Endothelial cell (in vitro differentiated cells): ENCODE measurements around the gene HTRA1. TPM values are rescaled to one million over a fixed set of nuclear protein-coding genes. Genes with fewer than 3 reads are reported as not detected.

Experiments
- DNase-seq: peaks from one replicate; pipeline ENCODE4 v3.0.0; 2021; ENCODE audit warnings: low spot score
- H3K27ac Mint-ChIP-seq: one replicate; pipeline ENCODE4 v1.8.0; 2021; ENCODE audit warnings: mixed read lengths, inconsistent platforms; ENCODE audit not compliant: unreplicated experiment
- H3K27me3 Mint-ChIP-seq: one replicate; pipeline ENCODE4 v1.8.0; 2021; ENCODE audit warnings: mild to moderate bottlenecking, moderate library complexity, mixed read lengths, inconsistent platforms; ENCODE audit not compliant: unreplicated experiment
- H3K36me3 Mint-ChIP-seq: one replicate; pipeline ENCODE4 v1.8.0; 2021; ENCODE audit warnings: mild to moderate bottlenecking, low read depth, mixed read lengths, inconsistent platforms; ENCODE audit not compliant: unreplicated experiment
- H3K4me1 Mint-ChIP-seq: one replicate; pipeline ENCODE4 v1.8.0; 2021; ENCODE audit warnings: mild to moderate bottlenecking, mixed read lengths, inconsistent platforms; ENCODE audit not compliant: unreplicated experiment
- H3K4me3 Mint-ChIP-seq: one replicate; pipeline ENCODE4 v1.8.0; 2021; ENCODE audit warnings: mild to moderate bottlenecking, mixed read lengths, inconsistent platforms; ENCODE audit not compliant: unreplicated experiment
- H3K9me3 Mint-ChIP-seq: one replicate; pipeline ENCODE4 v1.8.0; 2021; ENCODE audit warnings: mixed read lengths, inconsistent platforms; ENCODE audit not compliant: unreplicated experiment
- total RNA-seq: library from RNA; stranded (reverse); fragmentation: NEBNext Ultra II Directional; extraction: Animal tissue kit (Norgen Biotek cat#: 25700); gene quantifications from one replicate; pipeline ENCODE4 v1.2.1, GENCODE V29; 2021; ENCODE audit not compliant: unreplicated experiment
- TF ChIP-seq, protein P1 (sequence below): fragments of 200-600 bp; sonication (generic); IDR thresholded peaks from one replicate; pipeline ENCODE4 v1.5.0; 2021; ENCODE audit warnings: antibody characterized with exemption; ENCODE audit not compliant: unreplicated experiment

Gene HTRA1
- total RNA-seq, 1 donor from 2014 or later: 72.3 TPM

DNA sequence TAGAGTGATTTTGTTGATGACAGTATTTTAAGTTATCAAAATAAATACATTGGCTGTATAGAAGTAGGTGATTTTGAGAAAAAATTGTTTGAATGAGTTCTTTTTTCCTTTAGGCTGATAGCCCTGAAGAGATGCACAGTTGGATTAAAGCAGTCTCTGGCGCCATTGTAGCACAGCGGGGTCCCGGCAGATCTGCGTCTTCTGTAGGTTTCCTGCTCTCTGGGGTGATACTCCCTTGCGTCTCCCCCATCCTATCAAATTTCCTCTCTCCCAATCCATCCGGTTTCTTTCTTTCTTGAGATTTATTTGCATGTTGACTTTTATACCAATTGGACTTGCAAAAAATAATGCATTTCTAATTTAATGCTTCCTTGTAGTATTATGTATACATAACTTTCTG, 34.5 kb upstream of the HTRA1 start:
- Mint-ChIP-seq H3K27ac (peak overlapping the region; percentile 85), H3K4me1 (peaks cover 13% of the 10 kb centered on the region), H3K36me3 (peaks cover 9% of the 10 kb centered on the region), H3K4me3 (no peak overlapping the region), H3K27me3 (peaks cover 3% of the 10 kb centered on the region), H3K9me3 (no peaks in the 10 kb centered on the region)
- DNase-seq: no peak
- TF ChIP-seq, protein P1, sequence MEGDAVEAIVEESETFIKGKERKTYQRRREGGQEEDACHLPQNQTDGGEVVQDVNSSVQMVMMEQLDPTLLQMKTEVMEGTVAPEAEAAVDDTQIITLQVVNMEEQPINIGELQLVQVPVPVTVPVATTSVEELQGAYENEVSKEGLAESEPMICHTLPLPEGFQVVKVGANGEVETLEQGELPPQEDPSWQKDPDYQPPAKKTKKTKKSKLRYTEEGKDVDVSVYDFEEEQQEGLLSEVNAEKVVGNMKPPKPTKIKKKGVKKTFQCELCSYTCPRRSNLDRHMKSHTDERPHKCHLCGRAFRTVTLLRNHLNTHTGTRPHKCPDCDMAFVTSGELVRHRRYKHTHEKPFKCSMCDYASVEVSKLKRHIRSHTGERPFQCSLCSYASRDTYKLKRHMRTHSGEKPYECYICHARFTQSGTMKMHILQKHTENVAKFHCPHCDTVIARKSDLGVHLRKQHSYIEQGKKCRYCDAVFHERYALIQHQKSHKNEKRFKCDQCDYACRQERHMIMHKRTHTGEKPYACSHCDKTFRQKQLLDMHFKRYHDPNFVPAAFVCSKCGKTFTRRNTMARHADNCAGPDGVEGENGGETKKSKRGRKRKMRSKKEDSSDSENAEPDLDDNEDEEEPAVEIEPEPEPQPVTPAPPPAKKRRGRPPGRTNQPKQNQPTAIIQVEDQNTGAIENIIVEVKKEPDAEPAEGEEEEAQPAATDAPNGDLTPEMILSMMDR: no peak

DNA sequence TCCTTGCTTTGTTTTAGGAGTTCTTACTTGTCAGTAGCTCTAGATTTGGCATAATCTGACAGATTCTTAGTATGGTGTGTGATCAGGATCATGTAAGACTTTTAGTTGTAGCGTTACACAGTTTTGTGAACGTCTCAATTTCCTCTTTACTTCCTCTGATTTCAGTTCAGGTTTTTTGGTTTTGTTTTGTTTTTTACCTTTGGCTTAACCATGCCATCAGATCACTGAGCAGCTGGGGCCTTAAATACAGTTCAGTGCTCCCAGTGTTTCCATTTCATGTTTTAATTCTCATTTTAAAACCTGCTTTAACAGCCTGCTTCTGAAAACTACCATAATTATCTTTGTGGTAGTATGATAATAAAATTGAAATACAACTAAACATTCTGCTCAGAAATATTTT, 34.1 kb upstream of the HTRA1 start:
- H3K36me3 Mint-ChIP-seq: peaks cover 9% of the 10 kb centered on the region
- H3K27me3 Mint-ChIP-seq: peaks cover 3% of the 10 kb centered on the region
- TF ChIP-seq, protein P1: no peak
- H3K4me3 Mint-ChIP-seq: no peak overlapping the region
- H3K4me1 Mint-ChIP-seq: peaks cover 13% of the 10 kb centered on the region
- H3K9me3 Mint-ChIP-seq: no peaks in the 10 kb centered on the region
- H3K27ac Mint-ChIP-seq: peak overlapping the region; percentile 85
- no peak for DNase-seq

DNA sequence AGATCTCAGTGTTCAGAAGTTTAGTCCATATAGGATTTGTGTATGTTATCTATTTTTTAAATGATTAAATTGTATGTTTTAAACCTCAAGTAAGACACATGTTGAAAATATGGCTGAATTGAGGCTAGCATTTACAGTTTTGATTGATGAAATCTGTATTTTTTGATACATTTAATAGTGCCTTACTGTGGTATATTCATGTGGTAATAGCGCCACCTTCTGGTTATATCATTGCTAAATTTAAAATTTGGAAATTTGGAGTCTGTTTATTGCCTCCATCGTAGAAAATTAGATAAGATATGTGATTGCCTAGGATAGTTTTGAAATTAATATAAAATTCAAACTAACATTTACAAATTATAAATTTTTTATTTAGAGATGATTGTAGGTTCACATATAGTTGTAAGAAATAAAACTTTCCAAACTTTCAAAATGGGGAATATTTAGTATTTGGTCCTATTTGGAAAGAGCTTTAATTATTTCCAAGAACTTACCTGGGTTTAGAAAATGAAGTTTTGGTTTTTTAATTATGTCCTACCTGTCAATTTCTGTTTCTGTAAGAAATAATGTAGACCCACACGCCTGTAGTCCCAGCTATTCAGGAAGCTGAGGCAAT, 26.0 kb upstream of the HTRA1 start:
- H3K27me3 Mint-ChIP-seq: peaks cover 1% of the 10 kb centered on the region
- H3K27ac Mint-ChIP-seq: no peak overlapping the region
- H3K9me3 Mint-ChIP-seq: no peaks in the 10 kb centered on the region
- H3K4me3 Mint-ChIP-seq: no peak overlapping the region
- TF ChIP-seq, protein P1: peak; percentile 90
- peaks cover 6% of the 10 kb centered on the region for H3K36me3 Mint-ChIP-seq
- peaks cover 8% of the 10 kb centered on the region for H3K4me1 Mint-ChIP-seq
- no peak for DNase-seq

DNA sequence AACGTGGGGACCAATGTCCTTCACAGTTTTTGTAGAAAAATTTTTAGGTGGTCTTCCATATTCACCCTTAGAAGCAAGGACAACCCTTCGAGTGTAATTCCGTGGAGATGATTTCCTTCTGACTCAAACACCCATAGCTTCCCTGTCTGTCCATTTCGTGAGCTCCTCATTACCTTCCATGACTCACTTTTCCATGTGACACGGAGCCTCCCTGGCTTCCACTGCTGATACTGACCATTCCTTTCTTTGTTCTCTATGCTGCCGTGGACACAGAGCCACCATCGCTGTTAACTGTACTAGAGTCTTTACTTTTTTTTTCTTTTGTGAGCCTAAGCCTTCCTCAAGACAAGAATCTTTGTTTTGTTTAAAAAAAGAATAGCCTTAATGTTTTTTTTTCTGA, 19.4 kb upstream of the HTRA1 start:
- Mint-ChIP-seq H3K27ac (no peak overlapping the region), H3K27me3 (no peaks in the 10 kb centered on the region), H3K9me3 (peaks cover 2% of the 10 kb centered on the region), H3K4me1 (no peaks in the 10 kb centered on the region), H3K36me3 (peaks cover 7% of the 10 kb centered on the region), H3K4me3 (no peak overlapping the region)
- TF ChIP-seq, protein P1: no peak
- DNase-seq: no peak

DNA sequence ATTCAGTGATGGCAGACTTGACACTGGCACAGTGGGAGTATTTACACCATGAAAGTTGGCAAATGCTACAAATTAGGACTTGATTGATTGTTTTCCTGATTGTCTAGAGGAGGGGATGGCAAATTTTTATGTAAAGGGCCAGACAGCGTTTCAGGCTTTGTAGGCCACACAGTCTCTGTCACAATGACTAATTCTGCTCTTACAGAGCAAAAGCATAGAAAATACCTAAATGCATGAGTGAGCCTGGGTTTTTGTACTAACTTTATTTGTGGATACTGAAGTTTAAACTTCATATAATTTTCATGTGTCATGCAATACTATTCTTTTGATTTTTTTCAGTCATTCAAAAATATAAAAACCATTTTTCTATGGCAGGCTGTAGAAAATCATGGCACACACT, 15.9 kb upstream of the HTRA1 start:
- Mint-ChIP-seq H3K27ac (no peak overlapping the region), H3K27me3 (peaks cover 4% of the 10 kb centered on the region), H3K36me3 (peaks cover 3% of the 10 kb centered on the region), H3K4me3 (no peak overlapping the region), H3K4me1 (peaks cover 18% of the 10 kb centered on the region), H3K9me3 (peaks cover 4% of the 10 kb centered on the region)
- no peak for DNase-seq
- TF ChIP-seq, protein P1: no peak
